ENCODE results near the gene MSRB2. TPM values are rescaled to one million over a fixed set of nuclear protein-coding genes. Genes with fewer than 3 reads are reported as not detected.

The MSRB2 gene
- polyA plus RNA-seq, 2 of the 4 experiments (the other 2 are of a cell fraction), result 19.0 to 32.0 TPM

DNA sequence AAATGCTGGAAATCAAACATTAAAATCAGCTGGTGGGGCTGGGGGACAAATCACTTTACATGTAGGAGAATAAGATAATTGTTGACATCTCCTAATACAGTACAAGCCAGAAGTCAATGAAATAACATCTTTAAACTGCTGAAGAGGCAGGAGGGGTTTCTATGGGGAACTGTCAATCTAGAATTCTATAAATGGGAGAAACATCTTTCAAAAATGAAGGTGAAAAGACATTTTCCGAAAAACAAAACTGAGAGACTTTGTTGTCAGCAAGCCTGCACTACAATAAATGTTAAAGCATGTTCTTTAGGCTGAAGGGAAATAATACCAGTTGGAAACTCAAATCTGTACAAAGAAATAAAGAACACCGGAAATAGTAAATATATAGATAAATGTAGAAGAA lies 17.3 kb upstream of the MSRB2 start:
- CTCF ChIA-PET, result interaction anchor here (1.8 kb wide), 1 partner anchor 9 kb away, joined by 6 read pairs; no protein-coding TSS in a partner anchor

DNA sequence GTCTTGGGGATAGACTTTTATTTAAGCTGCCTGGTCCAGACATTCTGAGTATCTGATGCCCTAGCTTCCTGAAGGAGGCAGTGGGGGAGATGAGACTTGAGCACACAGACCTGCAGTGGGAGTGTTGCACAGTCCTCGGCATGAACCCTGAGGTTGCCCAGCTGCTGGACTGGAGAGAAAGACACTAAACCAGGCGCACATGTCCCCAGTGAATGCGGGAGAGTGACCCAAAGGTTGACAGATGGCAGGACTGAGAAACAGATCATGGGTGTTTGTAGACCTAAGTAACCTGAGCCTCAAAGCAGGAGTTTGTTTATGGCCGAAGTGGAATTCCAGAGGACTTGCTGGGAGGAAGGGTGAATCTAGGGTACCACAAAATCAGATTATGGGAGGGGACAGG lies 15.7 kb upstream of the MSRB2 start:
- Histone ChIP-seq H3K4me1 (no peaks in the 10 kb centered on the region), H3K27ac (no peak overlapping the region), H3K4me3 (no peak overlapping the region), H3K9me3 (no peaks in the 10 kb centered on the region), H3K4me2 (no peak overlapping the region)
- CTCF ChIA-PET, result no interaction called here
- POLR2A ChIA-PET, result no interaction called here
- FAIRE-seq (no peak), ATAC-seq (no peak; a peak in 1 of 6 replicates), DNase-seq (ENCODE audit: low read depth in 1 of 2, low spot score in 1 of 2) (no peak)
- no peak for TF ChIP-seq KDM5A (IDR thresholded peaks at IDR 0.05)
- TF ChIP-seq, protein P1, sequence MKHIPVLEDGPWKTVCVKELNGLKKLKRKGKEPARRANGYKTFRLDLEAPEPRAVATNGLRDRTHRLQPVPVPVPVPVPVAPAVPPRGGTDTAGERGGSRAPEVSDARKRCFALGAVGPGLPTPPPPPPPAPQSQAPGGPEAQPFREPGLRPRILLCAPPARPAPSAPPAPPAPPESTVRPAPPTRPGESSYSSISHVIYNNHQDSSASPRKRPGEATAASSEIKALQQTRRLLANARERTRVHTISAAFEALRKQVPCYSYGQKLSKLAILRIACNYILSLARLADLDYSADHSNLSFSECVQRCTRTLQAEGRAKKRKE (CRISPR knock-in tag; IDR thresholded peaks at IDR 0.05; ENCODE audit: low read depth), result no peak
- TF ChIP-seq, protein P2, sequence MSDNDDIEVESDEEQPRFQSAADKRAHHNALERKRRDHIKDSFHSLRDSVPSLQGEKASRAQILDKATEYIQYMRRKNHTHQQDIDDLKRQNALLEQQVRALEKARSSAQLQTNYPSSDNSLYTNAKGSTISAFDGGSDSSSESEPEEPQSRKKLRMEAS (IDR thresholded peaks at IDR 0.05), result no peak
- TF ChIP-seq, protein P3, sequence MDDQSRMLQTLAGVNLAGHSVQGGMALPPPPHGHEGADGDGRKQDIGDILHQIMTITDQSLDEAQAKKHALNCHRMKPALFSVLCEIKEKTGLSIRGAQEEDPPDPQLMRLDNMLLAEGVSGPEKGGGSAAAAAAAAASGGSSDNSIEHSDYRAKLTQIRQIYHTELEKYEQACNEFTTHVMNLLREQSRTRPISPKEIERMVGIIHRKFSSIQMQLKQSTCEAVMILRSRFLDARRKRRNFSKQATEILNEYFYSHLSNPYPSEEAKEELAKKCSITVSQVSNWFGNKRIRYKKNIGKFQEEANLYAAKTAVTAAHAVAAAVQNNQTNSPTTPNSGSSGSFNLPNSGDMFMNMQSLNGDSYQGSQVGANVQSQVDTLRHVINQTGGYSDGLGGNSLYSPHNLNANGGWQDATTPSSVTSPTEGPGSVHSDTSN (IDR thresholded peaks at IDR 0.05), result no peak
- TF ChIP-seq MAZ (IDR thresholded peaks at IDR 0.05; ENCODE audit: borderline replicate concordance, low read depth, low read length), result no peak
- WGBS (ENCODE audit: missing lambda C conversion rate), result 15% methylated on average over 4 of the region's 4 CpGs

More for the DNA sequence above, 17.3 kb upstream of the MSRB2 start:
- H3K4me3 ChIP-seq, result no peak overlapping the region
- POLR2A ChIA-PET, result no interaction called here
- no peaks in the 10 kb centered on the region for H3K9me3 ChIP-seq
- DNase-seq (ENCODE audit: low read depth in 1 of 2, low spot score in 1 of 2) (no peak), ATAC-seq (no peak), FAIRE-seq (no peak)
- no peaks in the 10 kb centered on the region for H3K4me1 ChIP-seq
- H3K4me2 ChIP-seq, result no peak overlapping the region
- 38% methylated on average over 2 of the region's 2 CpGs for whole genome bisulfite sequencing (ENCODE audit: missing lambda C conversion rate)
- TF ChIP-seq NR3C1 (IDR thresholded peaks at IDR 0.05) (no peak), FOSB (CRISPR knock-in tag; IDR thresholded peaks at IDR 0.05) (no peak), CBX2 (IDR thresholded peaks at IDR 0.05; ENCODE audit: borderline replicate concordance, low read depth) (no peak), POLR2AphosphoS2 (conservative IDR thresholded peaks at IDR 0.05; ENCODE audit: low read length) (no peak), BHLHE40 (IDR thresholded peaks at IDR 0.05; ENCODE audit: low read depth, low read length) (no peak), ZC3H11A (IDR thresholded peaks at IDR 0.05) (no peak), CBX8 (IDR thresholded peaks at IDR 0.05) (no peak), PHF8 (IDR thresholded peaks at IDR 0.05; ENCODE audit: borderline replicate concordance, low read depth) (no peak), CHD2 (IDR thresholded peaks at IDR 0.05; ENCODE audit: low read length, partially characterized antibody) (no peak), HDAC2 (IDR thresholded peaks at IDR 0.05) (no peak), HOXA7 (CRISPR knock-in tag; IDR thresholded peaks at IDR 0.05) (no peak), RAD21 (conservative IDR thresholded peaks at IDR 0.05 in 1 of 2, IDR thresholded peaks at IDR 0.05 in 1 of 2) (no peak)
- TF ChIP-seq, protein P4, sequence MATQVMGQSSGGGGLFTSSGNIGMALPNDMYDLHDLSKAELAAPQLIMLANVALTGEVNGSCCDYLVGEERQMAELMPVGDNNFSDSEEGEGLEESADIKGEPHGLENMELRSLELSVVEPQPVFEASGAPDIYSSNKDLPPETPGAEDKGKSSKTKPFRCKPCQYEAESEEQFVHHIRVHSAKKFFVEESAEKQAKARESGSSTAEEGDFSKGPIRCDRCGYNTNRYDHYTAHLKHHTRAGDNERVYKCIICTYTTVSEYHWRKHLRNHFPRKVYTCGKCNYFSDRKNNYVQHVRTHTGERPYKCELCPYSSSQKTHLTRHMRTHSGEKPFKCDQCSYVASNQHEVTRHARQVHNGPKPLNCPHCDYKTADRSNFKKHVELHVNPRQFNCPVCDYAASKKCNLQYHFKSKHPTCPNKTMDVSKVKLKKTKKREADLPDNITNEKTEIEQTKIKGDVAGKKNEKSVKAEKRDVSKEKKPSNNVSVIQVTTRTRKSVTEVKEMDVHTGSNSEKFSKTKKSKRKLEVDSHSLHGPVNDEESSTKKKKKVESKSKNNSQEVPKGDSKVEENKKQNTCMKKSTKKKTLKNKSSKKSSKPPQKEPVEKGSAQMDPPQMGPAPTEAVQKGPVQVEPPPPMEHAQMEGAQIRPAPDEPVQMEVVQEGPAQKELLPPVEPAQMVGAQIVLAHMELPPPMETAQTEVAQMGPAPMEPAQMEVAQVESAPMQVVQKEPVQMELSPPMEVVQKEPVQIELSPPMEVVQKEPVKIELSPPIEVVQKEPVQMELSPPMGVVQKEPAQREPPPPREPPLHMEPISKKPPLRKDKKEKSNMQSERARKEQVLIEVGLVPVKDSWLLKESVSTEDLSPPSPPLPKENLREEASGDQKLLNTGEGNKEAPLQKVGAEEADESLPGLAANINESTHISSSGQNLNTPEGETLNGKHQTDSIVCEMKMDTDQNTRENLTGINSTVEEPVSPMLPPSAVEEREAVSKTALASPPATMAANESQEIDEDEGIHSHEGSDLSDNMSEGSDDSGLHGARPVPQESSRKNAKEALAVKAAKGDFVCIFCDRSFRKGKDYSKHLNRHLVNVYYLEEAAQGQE (IDR thresholded peaks at IDR 0.05), result no peak
- TF ChIP-seq, protein P2 (IDR thresholded peaks at IDR 0.05), result no peak
- no peak overlapping the region for H3K27ac ChIP-seq

DNA sequence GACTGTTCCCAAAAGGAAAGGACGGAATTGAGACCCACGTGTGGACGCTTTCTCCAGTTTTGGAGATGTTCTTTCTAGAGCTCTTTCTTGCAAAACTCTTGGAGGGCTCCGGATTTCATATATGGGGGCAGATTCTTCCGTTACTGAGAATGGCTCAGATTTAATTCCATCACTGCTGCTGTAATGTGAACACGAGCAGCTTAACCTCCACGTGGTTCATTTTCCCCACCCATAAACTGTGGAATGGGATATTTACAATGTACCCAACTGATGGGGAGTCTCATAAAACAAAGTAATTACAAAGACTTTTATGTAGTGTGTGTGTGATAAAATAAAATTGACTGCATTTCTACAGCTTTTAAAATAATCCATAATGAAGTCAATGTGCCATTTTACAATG lies 15.1 kb upstream of the MSRB2 start:
- CTCF ChIA-PET, result interaction anchor here (0.8 kb wide), 1 partner anchor 1562 kb away, joined by 3 read pairs; no protein-coding TSS in a partner anchor
- FAIRE-seq (no peak), DNase-seq (ENCODE audit: low read depth in 1 of 2, low spot score in 1 of 2) (no peak), ATAC-seq (no peak)
- POLR2A ChIA-PET, result no interaction called here
- H3K27ac ChIP-seq, result no peak overlapping the region
- no peaks in the 10 kb centered on the region for H3K4me1 ChIP-seq
- 31% methylated on average over 7 of the region's 7 CpGs for WGBS (ENCODE audit: missing lambda C conversion rate)
- no peak overlapping the region for H3K4me2 ChIP-seq
- H3K9me3 ChIP-seq, result no peaks in the 10 kb centered on the region
- no peak overlapping the region for H3K4me3 ChIP-seq
- no peak for TF ChIP-seq RCOR1 (IDR thresholded peaks at IDR 0.05; ENCODE audit: low read depth, low read length)
- TF ChIP-seq, protein P5, sequence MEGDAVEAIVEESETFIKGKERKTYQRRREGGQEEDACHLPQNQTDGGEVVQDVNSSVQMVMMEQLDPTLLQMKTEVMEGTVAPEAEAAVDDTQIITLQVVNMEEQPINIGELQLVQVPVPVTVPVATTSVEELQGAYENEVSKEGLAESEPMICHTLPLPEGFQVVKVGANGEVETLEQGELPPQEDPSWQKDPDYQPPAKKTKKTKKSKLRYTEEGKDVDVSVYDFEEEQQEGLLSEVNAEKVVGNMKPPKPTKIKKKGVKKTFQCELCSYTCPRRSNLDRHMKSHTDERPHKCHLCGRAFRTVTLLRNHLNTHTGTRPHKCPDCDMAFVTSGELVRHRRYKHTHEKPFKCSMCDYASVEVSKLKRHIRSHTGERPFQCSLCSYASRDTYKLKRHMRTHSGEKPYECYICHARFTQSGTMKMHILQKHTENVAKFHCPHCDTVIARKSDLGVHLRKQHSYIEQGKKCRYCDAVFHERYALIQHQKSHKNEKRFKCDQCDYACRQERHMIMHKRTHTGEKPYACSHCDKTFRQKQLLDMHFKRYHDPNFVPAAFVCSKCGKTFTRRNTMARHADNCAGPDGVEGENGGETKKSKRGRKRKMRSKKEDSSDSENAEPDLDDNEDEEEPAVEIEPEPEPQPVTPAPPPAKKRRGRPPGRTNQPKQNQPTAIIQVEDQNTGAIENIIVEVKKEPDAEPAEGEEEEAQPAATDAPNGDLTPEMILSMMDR (IDR thresholded peaks at IDR 0.05), result no peak
- no peak for TF ChIP-seq HEYL (CRISPR knock-in tag; IDR thresholded peaks at IDR 0.05)
- TF ChIP-seq HOXB13 (CRISPR knock-in tag; IDR thresholded peaks at IDR 0.05; ENCODE audit: low read depth), result no peak
- no peak for TF ChIP-seq CBX8 (IDR thresholded peaks at IDR 0.05)
- no peak for TF ChIP-seq ZSCAN20 (CRISPR knock-in tag; IDR thresholded peaks at IDR 0.05)
- TF ChIP-seq, protein P6, sequence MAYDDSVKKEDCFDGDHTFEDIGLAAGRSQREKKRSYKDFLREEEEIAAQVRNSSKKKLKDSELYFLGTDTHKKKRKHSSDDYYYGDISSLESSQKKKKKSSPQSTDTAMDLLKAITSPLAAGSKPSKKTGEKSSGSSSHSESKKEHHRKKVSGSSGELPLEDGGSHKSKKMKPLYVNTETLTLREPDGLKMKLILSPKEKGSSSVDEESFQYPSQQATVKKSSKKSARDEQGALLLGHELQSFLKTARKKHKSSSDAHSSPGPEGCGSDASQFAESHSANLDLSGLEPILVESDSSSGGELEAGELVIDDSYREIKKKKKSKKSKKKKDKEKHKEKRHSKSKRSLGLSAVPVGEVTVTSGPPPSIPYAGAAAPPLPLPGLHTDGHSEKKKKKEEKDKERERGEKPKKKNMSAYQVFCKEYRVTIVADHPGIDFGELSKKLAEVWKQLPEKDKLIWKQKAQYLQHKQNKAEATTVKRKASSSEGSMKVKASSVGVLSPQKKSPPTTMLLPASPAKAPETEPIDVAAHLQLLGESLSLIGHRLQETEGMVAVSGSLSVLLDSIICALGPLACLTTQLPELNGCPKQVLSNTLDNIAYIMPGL (CRISPR knock-in tag; IDR thresholded peaks at IDR 0.05; ENCODE audit: borderline replicate concordance), result no peak
- TF ChIP-seq NPAS2 (CRISPR knock-in tag; IDR thresholded peaks at IDR 0.05; ENCODE audit: borderline replicate concordance), result no peak

All from A549 (cell line).